ENCODE results near the gene B4GALT1. TPM values are rescaled to one million over a fixed set of nuclear protein-coding genes. Genes with fewer than 3 reads are reported as not detected.
"Not testable (repeated sequence)": the region's sequence is repeated elsewhere in the genome, so short reads cannot be mapped to it uniquely, and the experiment has no call there.

B4GALT1 gene
- total RNA-seq, 1 experiment from 2014 or later = 19.1 TPM

DNA sequence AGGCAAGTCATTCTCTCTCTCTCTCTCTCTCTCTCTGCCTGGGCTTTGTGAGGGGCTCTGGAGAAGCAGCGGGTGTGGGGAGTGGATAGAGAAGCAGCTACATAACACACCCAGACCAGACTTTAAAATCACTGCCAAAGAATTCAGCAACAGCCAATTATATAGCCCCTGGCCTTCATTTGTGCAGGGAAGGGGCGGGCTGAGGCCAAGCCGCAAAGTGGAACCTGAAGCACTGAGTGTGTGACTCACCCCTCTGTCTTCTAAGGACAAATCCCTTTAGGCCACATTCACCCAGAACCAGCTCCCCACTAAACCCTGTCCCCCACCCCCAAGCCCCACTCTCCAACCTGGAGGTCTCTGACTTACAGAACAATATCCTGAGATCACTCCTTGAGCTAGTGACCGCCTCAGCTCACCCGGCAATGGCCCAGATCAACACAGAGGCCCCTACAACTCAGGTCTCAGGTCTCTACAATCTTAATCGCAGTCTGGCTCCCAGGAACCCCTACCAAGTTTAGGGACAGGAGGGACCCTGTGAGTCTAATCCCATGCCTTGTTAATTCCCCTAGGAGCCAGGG, 6.0 kb downstream of the B4GALT1 start (continued):
- TF ChIP-seq CDX4 (CRISPR knock-in tag; IDR thresholded peaks at IDR 0.05; ENCODE audit: borderline replicate concordance) (no peak), ATF1 (CRISPR knock-in tag; IDR thresholded peaks at IDR 0.05) (no peak), PRRX2 (CRISPR knock-in tag; IDR thresholded peaks at IDR 0.05) (no peak), ESRRA (CRISPR knock-in tag; IDR thresholded peaks at IDR 0.05; ENCODE audit: borderline replicate concordance) (no peak), GRHL2 (CRISPR knock-in tag; IDR thresholded peaks at IDR 0.05; ENCODE audit: insufficient replicate concordance, severe bottlenecking) (no peak)
- TF ChIP-seq, protein P1, sequence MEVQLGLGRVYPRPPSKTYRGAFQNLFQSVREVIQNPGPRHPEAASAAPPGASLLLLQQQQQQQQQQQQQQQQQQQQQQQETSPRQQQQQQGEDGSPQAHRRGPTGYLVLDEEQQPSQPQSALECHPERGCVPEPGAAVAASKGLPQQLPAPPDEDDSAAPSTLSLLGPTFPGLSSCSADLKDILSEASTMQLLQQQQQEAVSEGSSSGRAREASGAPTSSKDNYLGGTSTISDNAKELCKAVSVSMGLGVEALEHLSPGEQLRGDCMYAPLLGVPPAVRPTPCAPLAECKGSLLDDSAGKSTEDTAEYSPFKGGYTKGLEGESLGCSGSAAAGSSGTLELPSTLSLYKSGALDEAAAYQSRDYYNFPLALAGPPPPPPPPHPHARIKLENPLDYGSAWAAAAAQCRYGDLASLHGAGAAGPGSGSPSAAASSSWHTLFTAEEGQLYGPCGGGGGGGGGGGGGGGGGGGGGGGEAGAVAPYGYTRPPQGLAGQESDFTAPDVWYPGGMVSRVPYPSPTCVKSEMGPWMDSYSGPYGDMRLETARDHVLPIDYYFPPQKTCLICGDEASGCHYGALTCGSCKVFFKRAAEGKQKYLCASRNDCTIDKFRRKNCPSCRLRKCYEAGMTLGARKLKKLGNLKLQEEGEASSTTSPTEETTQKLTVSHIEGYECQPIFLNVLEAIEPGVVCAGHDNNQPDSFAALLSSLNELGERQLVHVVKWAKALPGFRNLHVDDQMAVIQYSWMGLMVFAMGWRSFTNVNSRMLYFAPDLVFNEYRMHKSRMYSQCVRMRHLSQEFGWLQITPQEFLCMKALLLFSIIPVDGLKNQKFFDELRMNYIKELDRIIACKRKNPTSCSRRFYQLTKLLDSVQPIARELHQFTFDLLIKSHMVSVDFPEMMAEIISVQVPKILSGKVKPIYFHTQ (CRISPR knock-in tag; IDR thresholded peaks at IDR 0.05) = no peak

- H3K36me3 Mint-ChIP-seq; ATAC-seq; H3K27me3 Mint-ChIP-seq (ENCODE audit: low read depth); DNase-seq (ENCODE audit: low spot score); CTCF ChIA-PET; H3K9me3 Mint-ChIP-seq; H3K4me3 Mint-ChIP-seq; POLR2A ChIA-PET; H3K27ac Mint-ChIP-seq: not testable (repeated sequence)
- peaks cover 44% of the 10 kb centered on the region for H3K4me1 Mint-ChIP-seq
These were observed 6.7 kb downstream of the B4GALT1 start for GRCh38 chr9:33160446-33160845.

DNA sequence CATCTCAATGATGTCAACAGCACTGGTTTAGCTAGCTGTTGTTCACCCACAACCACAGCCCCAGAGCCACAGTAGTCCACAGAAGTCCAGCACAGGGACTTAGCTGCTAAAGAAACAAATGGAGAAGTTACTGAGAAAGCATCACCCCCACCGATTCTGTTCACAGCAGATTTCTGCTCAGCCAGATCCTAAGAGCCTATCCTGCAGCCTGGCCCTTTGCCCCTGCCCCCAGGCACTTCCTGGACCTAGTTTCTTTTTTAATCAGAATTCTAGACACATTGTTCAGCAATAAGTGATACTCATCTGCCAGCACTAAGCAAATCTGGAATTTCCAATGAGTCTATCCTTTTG, 7.4 kb downstream of the B4GALT1 start:
- TF ChIP-seq, protein P2, sequence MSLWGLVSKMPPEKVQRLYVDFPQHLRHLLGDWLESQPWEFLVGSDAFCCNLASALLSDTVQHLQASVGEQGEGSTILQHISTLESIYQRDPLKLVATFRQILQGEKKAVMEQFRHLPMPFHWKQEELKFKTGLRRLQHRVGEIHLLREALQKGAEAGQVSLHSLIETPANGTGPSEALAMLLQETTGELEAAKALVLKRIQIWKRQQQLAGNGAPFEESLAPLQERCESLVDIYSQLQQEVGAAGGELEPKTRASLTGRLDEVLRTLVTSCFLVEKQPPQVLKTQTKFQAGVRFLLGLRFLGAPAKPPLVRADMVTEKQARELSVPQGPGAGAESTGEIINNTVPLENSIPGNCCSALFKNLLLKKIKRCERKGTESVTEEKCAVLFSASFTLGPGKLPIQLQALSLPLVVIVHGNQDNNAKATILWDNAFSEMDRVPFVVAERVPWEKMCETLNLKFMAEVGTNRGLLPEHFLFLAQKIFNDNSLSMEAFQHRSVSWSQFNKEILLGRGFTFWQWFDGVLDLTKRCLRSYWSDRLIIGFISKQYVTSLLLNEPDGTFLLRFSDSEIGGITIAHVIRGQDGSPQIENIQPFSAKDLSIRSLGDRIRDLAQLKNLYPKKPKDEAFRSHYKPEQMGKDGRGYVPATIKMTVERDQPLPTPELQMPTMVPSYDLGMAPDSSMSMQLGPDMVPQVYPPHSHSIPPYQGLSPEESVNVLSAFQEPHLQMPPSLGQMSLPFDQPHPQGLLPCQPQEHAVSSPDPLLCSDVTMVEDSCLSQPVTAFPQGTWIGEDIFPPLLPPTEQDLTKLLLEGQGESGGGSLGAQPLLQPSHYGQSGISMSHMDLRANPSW (CRISPR knock-in tag; conservative IDR thresholded peaks at IDR 0.05; ENCODE audit: low read depth) = no peak
- no peak for TF ChIP-seq CDX4 (CRISPR knock-in tag; IDR thresholded peaks at IDR 0.05; ENCODE audit: borderline replicate concordance)
- TF ChIP-seq SMAD3 (CRISPR knock-in tag; IDR thresholded peaks at IDR 0.05; ENCODE audit: borderline replicate concordance) = no peak
- TF ChIP-seq HMGXB4 (CRISPR knock-in tag; IDR thresholded peaks at IDR 0.05) = no peak
- TF ChIP-seq, protein P1 (CRISPR knock-in tag; IDR thresholded peaks at IDR 0.05) = no peak
- no peak for TF ChIP-seq ZNF138 (CRISPR knock-in tag; conservative IDR thresholded peaks at IDR 0.05)
- no peaks in the 10 kb centered on the region for H3K36me3 Mint-ChIP-seq
- no peaks in the 10 kb centered on the region for H3K9me3 Mint-ChIP-seq
- ATAC-seq (no peak), DNase-seq (ENCODE audit: low spot score) (no peak)
- H3K4me1 Mint-ChIP-seq = peaks cover 40% of the 10 kb centered on the region
- POLR2A ChIA-PET = no interaction called here
- no peaks in the 10 kb centered on the region; the same call in 1 of the 2 replicates for H3K27me3 Mint-ChIP-seq (ENCODE audit: low read depth)
- CTCF ChIA-PET = no interaction called here
- H3K4me3 Mint-ChIP-seq = no peak overlapping the region
- H3K27ac Mint-ChIP-seq = no peak overlapping the region

Data from WTC11 (cell line).